ENCODE results near the gene GSN. TPM values are rescaled to one million over a fixed set of nuclear protein-coding genes. Genes with fewer than 3 reads are reported as not detected.

Gene GSN
- total RNA-seq, 2 experiments from 2014 or later = 3.2 to 8.0 TPM

- no peak overlapping the region for H3K27ac Mint-ChIP-seq
- ATAC-seq (no peak), DNase-seq (no peak)
- CTCF ChIA-PET = interaction anchor here (0.7 to 4.0 kb wide), 5 partner anchors 8 to 58 kb away, joined by 3 to 37 read pairs (median 4); no protein-coding TSS in a partner anchor
- peaks cover 16% of the 10 kb centered on the region for H3K4me1 Mint-ChIP-seq
- H3K9me3 Mint-ChIP-seq (ENCODE audit: low read depth) = no peaks in the 10 kb centered on the region
- no peaks in the 10 kb centered on the region for H3K36me3 Mint-ChIP-seq
- H3K27me3 Mint-ChIP-seq = peaks cover 13% of the 10 kb centered on the region
- H3K4me3 Mint-ChIP-seq = no peak overlapping the region
Observed at GRCh38 chr9:121269642-121270254, 1.8 kb downstream of the GSN start.

- Mint-ChIP-seq H3K36me3 (no peaks in the 10 kb centered on the region), H3K27me3 (peaks cover 13% of the 10 kb centered on the region), H3K9me3 (ENCODE audit: low read depth) (no peaks in the 10 kb centered on the region), H3K27ac (no peak overlapping the region), H3K4me3 (no peak overlapping the region), H3K4me1 (peaks cover 16% of the 10 kb centered on the region)
- no peak for ATAC-seq
- no peak for DNase-seq
- CTCF ChIA-PET = interaction anchor here (0.6 to 2.9 kb wide), 4 partner anchors 10 to 822 kb away, joined by 3 to 17 read pairs (median 3); no protein-coding TSS in a partner anchor
Observed at GRCh38 chr9:121271368-121272341, 3.7 kb downstream of the GSN start.

GRCh38 chr9:121272401-121272948 lies 4.5 kb downstream of the GSN start:
- CTCF ChIA-PET = interaction anchor here (0.6 to 2.9 kb wide), 2 partner anchors 47 to 821 kb away, joined by 3 to 17 read pairs; no protein-coding TSS in a partner anchor
- ATAC-seq (no peak), DNase-seq (no peak)
- Mint-ChIP-seq H3K27me3 (peaks cover 13% of the 10 kb centered on the region), H3K36me3 (no peaks in the 10 kb centered on the region), H3K4me1 (peaks cover 16% of the 10 kb centered on the region), H3K4me3 (no peak overlapping the region), H3K27ac (no peak overlapping the region), H3K9me3 (ENCODE audit: low read depth) (no peaks in the 10 kb centered on the region)

DNA sequence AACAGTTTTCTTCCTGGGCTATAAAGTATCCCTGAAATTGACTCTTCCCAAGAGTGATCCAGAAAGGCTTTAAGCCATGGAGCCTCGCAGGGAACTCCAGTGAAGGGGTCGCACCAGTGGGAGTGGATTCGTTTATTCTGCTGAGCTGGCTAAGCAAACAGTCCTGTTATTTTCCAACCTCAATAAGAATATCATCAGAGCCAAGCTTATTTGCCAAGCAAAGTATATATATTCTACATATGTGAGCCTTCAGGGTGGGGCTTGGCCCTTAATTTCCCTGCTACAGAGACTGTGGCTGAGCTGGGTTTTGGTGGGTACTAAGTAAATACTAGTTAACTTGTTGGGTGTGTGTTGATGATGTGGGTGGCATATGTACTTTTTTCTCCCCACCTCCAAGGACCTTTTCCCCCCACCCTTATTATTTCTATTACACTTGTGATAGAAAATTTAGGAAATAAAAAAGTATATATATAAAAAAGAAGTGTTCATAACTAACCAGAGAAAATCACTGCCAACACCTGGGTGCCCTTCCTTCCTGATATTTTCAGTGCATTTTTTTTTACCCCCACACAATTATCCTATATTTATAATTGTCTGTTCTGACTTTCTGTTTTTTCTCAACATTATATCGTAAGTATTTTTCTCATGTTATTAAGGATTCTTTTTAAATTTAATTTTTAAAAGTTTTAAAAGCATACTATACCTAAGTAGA lies 5.3 kb downstream of the GSN start:
- no peaks in the 10 kb centered on the region for H3K9me3 Mint-ChIP-seq (ENCODE audit: low read depth)
- H3K4me3 Mint-ChIP-seq = no peak overlapping the region
- ATAC-seq = no peak
- H3K36me3 Mint-ChIP-seq = no peaks in the 10 kb centered on the region
- CTCF ChIA-PET = interaction anchor here (1.0 to 2.9 kb wide), 2 partner anchors 47 to 182 kb away, joined by 3 to 17 read pairs; no protein-coding TSS in a partner anchor
- peaks cover 13% of the 10 kb centered on the region for H3K27me3 Mint-ChIP-seq
- no peak overlapping the region for H3K27ac Mint-ChIP-seq
- no peak for DNase-seq
- H3K4me1 Mint-ChIP-seq = peaks cover 13% of the 10 kb centered on the region

DNA sequence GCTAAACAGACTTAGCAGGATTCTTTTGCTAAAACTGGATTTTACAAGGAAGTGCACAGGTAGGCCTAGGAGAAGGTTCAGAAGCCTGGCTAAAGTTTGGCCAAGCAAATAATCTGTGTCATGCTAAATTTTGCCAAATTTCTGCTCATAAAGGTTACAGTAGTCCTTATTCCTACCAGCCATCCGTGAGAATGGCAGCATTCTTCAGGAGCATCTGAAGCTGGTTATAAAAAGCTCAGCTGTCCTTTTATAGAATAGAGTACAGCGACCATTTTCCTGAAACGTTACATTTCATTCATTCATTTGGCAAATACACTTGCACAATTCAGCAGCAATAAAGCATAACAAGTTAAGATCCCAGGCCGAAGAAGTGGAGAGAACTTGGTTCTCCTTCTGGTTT lies 6.9 kb downstream of the GSN start:
- Mint-ChIP-seq H3K27me3 (peaks cover under 1% of the 10 kb centered on the region), H3K4me1 (peaks cover 6% of the 10 kb centered on the region), H3K9me3 (ENCODE audit: low read depth) (no peaks in the 10 kb centered on the region), H3K27ac (no peak overlapping the region), H3K4me3 (no peak overlapping the region), H3K36me3 (no peaks in the 10 kb centered on the region)
- DNase-seq (no peak), ATAC-seq (no peak)
- CTCF ChIA-PET = interaction anchor here (1.0 to 1.4 kb wide), 3 partner anchors 13 to 308 kb away, joined by 3 to 5 read pairs (median 3); no protein-coding TSS in a partner anchor

- CTCF ChIA-PET = interaction anchor here (1.0 to 1.4 kb wide), 2 partner anchors 14 to 44 kb away, joined by 3 to 5 read pairs; no protein-coding TSS in a partner anchor
- H3K36me3 Mint-ChIP-seq = no peaks in the 10 kb centered on the region
- H3K4me3 Mint-ChIP-seq = no peak overlapping the region
- DNase-seq (no peak), ATAC-seq (no peak)
- H3K27ac Mint-ChIP-seq = no peak overlapping the region
- peaks cover 5% of the 10 kb centered on the region for H3K4me1 Mint-ChIP-seq
- H3K9me3 Mint-ChIP-seq (ENCODE audit: low read depth) = no peaks in the 10 kb centered on the region
- H3K27me3 Mint-ChIP-seq = no peaks in the 10 kb centered on the region
Observed at GRCh38 chr9:121275781-121276658, 8.1 kb downstream of the GSN start.

GRCh38 chr9:121277026-121277425 lies 9.1 kb downstream of the GSN start:
- Mint-ChIP-seq H3K36me3 (no peaks in the 10 kb centered on the region), H3K4me3 (no peak overlapping the region), H3K9me3 (ENCODE audit: low read depth) (no peaks in the 10 kb centered on the region), H3K27ac (no peak overlapping the region), H3K27me3 (no peaks in the 10 kb centered on the region), H3K4me1 (peaks cover 5% of the 10 kb centered on the region)
- DNase-seq (no peak), ATAC-seq (no peak)
- CTCF ChIA-PET = interaction anchor here (1.0 to 2.7 kb wide), 8 partner anchors 9 to 185 kb away, joined by 3 to 37 read pairs (median 8); partner anchors contain the start of gene GSN

GRCh38 chr9:121277518-121278295 lies 9.7 kb downstream of the GSN start:
- ATAC-seq = no peak
- Mint-ChIP-seq H3K27me3 (no peaks in the 10 kb centered on the region), H3K36me3 (no peaks in the 10 kb centered on the region), H3K4me3 (no peak overlapping the region), H3K27ac (no peak overlapping the region), H3K4me1 (peaks cover 5% of the 10 kb centered on the region), H3K9me3 (ENCODE audit: low read depth) (no peaks in the 10 kb centered on the region)
- no peak for DNase-seq
- CTCF ChIA-PET = interaction anchor here (0.7 to 2.7 kb wide), 23 partner anchors 9 to 268 kb away, joined by 3 to 37 read pairs (median 4); partner anchors contain the start of genes GSN and RAB14

GRCh38 chr9:121278477-121279261 lies 10.7 kb downstream of the GSN start:
- Mint-ChIP-seq H3K27ac (no peak overlapping the region), H3K4me3 (no peak overlapping the region)
- CTCF ChIA-PET = interaction anchor here (0.6 to 2.7 kb wide), 32 partner anchors 9 to 418 kb away, joined by 3 to 37 read pairs (median 3); partner anchors contain the start of genes GSN and RAB14

DNA sequence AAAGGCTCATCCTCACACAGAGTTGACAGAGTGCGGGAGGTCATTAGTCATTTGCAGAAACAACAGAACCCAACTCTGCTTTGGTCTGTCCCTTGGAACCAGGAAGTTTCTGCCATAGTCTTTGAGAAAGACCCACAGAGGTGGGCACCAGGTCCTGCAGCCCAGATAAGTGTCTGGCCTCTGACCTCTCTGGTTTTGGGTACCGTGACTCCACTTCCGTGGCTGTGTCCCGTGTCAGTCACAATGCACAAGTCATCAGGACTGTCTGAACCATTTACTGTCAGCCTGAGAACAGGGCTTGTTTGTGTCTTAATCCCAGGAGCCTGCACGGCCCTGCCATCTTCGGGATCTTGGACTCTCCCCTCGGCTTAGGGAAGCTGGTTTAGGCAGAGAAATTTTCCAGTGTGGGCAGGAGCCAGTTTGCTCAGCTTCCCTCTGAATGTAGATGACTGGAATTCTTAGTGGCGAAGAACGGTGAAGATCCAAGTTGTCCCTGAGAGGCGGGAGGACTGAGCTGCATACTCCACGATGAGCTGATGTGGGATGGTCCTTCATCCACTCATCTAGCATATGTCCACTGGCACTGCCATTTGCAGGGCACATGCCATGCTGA lies 11.9 kb downstream of the GSN start:
- Mint-ChIP-seq H3K4me3 (no peak overlapping the region), H3K9me3 (ENCODE audit: low read depth) (no peaks in the 10 kb centered on the region), H3K36me3 (no peaks in the 10 kb centered on the region), H3K27me3 (no peaks in the 10 kb centered on the region), H3K27ac (no peak overlapping the region), H3K4me1 (peaks cover 5% of the 10 kb centered on the region)
- DNase-seq (no peak), ATAC-seq (no peak)
- CTCF ChIA-PET = interaction anchor here (0.8 to 1.5 kb wide), 6 partner anchors 9 to 64 kb away, joined by 3 to 6 read pairs (median 3); partner anchors contain the start of gene GSN

More at GRCh38 chr9:121278477-121279261, 10.7 kb downstream of the GSN start:
- Mint-ChIP-seq H3K4me1 (peaks cover 5% of the 10 kb centered on the region), H3K27me3 (no peaks in the 10 kb centered on the region), H3K9me3 (ENCODE audit: low read depth) (no peaks in the 10 kb centered on the region), H3K36me3 (no peaks in the 10 kb centered on the region)
- DNase-seq = peak; percentile 61
- ATAC-seq = peak; percentile 86

All from activated CD8-positive, alpha-beta memory T cell treated with anti-CD3 and anti-CD28 coated beads, Interleukin-2, amount 10 ng/mL, durations not matched to agents 7 days and 5 days (primary cell).